Measurements from ENCODE around the gene LAMC3.

LAMC3 gene

GRCh38 chr9:131103024-131103423 lies 94.0 kb downstream of the LAMC3 start:
- TF ChIP-seq, protein P1, sequence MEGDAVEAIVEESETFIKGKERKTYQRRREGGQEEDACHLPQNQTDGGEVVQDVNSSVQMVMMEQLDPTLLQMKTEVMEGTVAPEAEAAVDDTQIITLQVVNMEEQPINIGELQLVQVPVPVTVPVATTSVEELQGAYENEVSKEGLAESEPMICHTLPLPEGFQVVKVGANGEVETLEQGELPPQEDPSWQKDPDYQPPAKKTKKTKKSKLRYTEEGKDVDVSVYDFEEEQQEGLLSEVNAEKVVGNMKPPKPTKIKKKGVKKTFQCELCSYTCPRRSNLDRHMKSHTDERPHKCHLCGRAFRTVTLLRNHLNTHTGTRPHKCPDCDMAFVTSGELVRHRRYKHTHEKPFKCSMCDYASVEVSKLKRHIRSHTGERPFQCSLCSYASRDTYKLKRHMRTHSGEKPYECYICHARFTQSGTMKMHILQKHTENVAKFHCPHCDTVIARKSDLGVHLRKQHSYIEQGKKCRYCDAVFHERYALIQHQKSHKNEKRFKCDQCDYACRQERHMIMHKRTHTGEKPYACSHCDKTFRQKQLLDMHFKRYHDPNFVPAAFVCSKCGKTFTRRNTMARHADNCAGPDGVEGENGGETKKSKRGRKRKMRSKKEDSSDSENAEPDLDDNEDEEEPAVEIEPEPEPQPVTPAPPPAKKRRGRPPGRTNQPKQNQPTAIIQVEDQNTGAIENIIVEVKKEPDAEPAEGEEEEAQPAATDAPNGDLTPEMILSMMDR (IDR thresholded peaks at IDR 0.05), result no peak
- Histone ChIP-seq H3K36me3 (peaks cover 0 to 12% (median 10%) of the 10 kb centered on the region in 3 donors), H3K27ac (peak overlapping the region; percentile 81 to 83), H3K9me3 (no peaks in the 10 kb centered on the region), H3K27me3 (no peaks in the 10 kb centered on the region), H3K4me3 (peak overlapping the region in 1 of 2 donors; percentile 13), H3K4me1 (peaks cover 0 to 49% (median 34%) of the 10 kb centered on the region in 4 donors)
- no peak for DNase-seq
- intact Hi-C loops (cut with DNase I; ENCODE audit: low total_unique reads), result no loop called here

GRCh38 chr9:131103535-131103934 lies 94.6 kb downstream of the LAMC3 start:
- TF ChIP-seq, protein P1 (IDR thresholded peaks at IDR 0.05), result no peak
- H3K36me3 ChIP-seq, result peaks cover 0 to 12% (median 10%) of the 10 kb centered on the region in 3 donors
- H3K27ac ChIP-seq, result peak overlapping the region in 1 of 2 donors; percentile 83
- H3K9me3 ChIP-seq, result no peaks in the 10 kb centered on the region
- intact Hi-C loops (cut with DNase I; ENCODE audit: low total_unique reads), result no loop called here
- no peak overlapping the region for H3K4me3 ChIP-seq
- no peak for DNase-seq
- H3K4me1 ChIP-seq, result peaks cover 0 to 44% (median 29%) of the 10 kb centered on the region in 4 donors
- no peaks in the 10 kb centered on the region for H3K27me3 ChIP-seq

GRCh38 chr9:131104016-131104740 lies 95.2 kb downstream of the LAMC3 start:
- intact Hi-C loops (cut with DNase I; ENCODE audit: low total_unique reads), result no loop called here
- Histone ChIP-seq H3K27me3 (no peaks in the 10 kb centered on the region), H3K9me3 (no peaks in the 10 kb centered on the region), H3K36me3 (peaks cover 0 to 12% (median 10%) of the 10 kb centered on the region in 3 donors), H3K4me1 (peaks cover 0 to 37% (median 23%) of the 10 kb centered on the region in 4 donors), H3K27ac (peak overlapping the region in 1 of 2 donors; percentile 83), H3K4me3 (no peak overlapping the region)
- TF ChIP-seq, protein P1 (IDR thresholded peaks at IDR 0.05), result no peak
- DNase-seq, result no peak

GRCh38 chr9:131105952-131106351 lies 97.0 kb downstream of the LAMC3 start:
- Histone ChIP-seq H3K27ac (no peak overlapping the region), H3K36me3 (peaks cover 0 to 12% (median 10%) of the 10 kb centered on the region in 3 donors), H3K4me3 (no peak overlapping the region), H3K4me1 (peaks cover 0 to 21% (median 15%) of the 10 kb centered on the region in 4 donors), H3K27me3 (no peaks in the 10 kb centered on the region), H3K9me3 (no peaks in the 10 kb centered on the region)
- intact Hi-C loops (cut with DNase I; ENCODE audit: low total_unique reads), result no loop called here
- TF ChIP-seq, protein P1 (IDR thresholded peaks at IDR 0.05), result no peak
- DNase-seq, result no peak

DNA sequence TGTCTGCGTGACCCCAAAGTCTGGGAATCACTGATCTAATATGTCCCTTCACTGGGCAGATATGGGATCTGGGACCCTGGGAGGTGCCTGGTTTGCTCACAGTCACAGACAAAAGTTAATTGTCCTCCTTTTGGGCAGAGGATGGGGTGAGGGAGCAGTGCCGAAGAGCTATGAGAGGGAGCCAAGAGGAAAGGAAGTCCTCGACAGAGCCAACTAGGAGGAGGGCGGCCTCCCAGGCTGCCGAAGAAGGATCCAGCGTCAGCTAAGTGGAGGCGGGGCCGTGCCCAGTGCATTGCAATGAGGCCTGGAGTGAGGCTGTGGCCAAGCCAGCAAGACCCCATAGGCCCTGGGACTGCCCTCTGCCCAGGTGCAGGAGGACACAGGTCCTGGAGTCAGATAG lies 98.8 kb downstream of the LAMC3 start:
- intact Hi-C loops (cut with DNase I; ENCODE audit: low total_unique reads), result no loop called here
- peaks cover 0 to 20% (median 12%) of the 10 kb centered on the region in 3 donors for H3K36me3 ChIP-seq
- no peak overlapping the region for H3K4me3 ChIP-seq
- H3K27me3 ChIP-seq, result no peaks in the 10 kb centered on the region
- no peak for DNase-seq
- TF ChIP-seq, protein P1 (IDR thresholded peaks at IDR 0.05), result no peak
- H3K4me1 ChIP-seq, result peaks cover 0 to 6% (median 3%) of the 10 kb centered on the region in 4 donors
- peak overlapping the region in 1 of 2 donors; percentile 23 for H3K27ac ChIP-seq
- H3K9me3 ChIP-seq, result no peaks in the 10 kb centered on the region

Measured in tibial artery (tissue), 4 donors.